HG03571 (cell line): ENCODE data around the gene TUSC1.
"Not testable (repeated sequence)": the region's sequence is repeated elsewhere in the genome, so short reads cannot be mapped to it uniquely, and the experiment has no call there.

Experiments
- ATAC-seq: cut with Tn5 transposase; IDR thresholded peaks from one replicate; pipeline ENCODE4 v1.9.1; 2021; ENCODE audit not compliant: unreplicated experiment

TUSC1 gene

GRCh38 chr9:25678147-25678666 is at the start of gene TUSC1:
Gene TUSC1, minus strand, starts transcription at chr9:25678444. Its CDS starts 132 bp downstream, at chr9:25678312.
- peak; percentile 64 for ATAC-seq

DNA sequence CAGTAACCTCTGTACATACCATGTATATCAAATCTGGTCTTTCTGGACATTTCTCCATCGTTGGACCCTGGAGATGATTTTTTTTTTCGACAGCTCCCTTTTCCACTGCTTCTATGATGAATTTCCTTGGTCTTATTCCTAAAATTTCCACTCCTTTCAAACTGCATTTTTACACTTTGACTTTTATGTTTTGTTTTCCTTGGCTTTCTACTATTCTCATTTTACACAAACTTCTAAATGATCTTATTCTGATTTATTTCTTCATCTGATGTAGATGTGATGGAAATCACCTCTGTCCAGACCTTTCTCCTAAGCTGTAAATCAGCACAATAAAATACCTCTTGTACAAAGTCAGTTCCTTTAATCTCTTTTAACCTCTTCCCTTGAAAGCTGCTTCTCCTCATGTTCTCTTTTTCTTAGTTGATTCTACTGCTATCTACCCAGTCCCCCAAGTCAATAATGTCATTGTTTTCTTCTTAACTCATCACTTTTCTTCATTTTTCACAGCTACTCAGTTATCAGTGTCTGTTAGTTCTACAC is 48.7 kb upstream of the TUSC1 start:
- no peak for ATAC-seq

- no peak for ATAC-seq
Observed at GRCh38 chr9:25724424-25724823, 46.2 kb upstream of the TUSC1 start.

DNA sequence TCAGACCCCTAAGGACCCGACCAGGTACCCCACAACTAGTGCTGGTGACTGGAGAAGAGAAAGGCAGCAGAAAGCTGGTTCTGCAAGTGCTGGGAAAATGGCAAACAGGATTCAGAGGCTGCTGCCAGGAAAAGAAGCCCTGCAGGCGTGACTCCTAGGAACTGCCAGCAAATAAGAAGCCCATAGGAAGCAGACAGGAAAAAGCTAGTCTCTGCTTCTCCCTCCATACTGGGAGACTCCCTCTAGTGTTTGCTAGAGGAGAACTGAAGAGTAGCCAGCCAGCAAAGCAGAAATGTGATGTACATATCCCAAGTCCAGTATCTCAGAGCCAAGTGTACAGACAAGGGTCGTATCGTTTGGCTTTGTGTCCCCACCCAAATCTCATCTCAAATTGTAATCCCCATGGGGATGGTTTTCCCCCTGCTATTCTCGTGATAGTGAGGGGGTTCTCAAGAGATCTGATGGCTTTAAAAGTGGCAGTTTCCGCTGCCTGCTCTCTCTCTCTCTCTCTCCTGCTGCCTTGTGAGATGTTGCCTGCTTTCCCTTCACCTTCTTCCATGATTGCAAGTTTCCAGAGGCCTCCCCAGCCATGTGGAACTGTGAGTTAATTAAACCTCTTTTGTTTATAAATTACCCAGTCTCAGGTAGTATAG is 38.1 kb upstream of the TUSC1 start:
- no peak for ATAC-seq

DNA sequence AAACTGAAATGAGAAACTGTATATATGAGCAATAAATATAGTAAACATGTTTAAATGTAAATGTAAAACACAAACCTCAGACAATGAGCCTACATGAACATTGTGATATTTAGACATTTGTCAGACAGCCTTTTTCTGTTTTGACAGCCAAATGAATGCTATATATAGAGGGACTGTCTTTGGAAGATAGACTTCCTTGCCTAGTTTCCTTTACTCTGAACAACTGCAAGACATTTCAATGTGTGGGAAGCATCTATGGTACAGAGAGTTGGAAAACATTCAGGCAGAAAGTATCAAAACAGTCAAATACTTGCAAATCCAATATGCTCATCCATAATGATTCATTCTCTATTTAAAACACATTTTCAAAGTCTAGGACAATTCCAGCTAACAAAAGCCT is 31.7 kb upstream of the TUSC1 start:
- no peak for ATAC-seq

GRCh38 chr9:25704800-25705199 is 26.6 kb upstream of the TUSC1 start:
- ATAC-seq: no peak

- ATAC-seq: no peak
Observed at GRCh38 chr9:25703701-25704357, 25.6 kb upstream of the TUSC1 start.

GRCh38 chr9:25702536-25702935 is 24.3 kb upstream of the TUSC1 start:
- ATAC-seq: no peak

- not testable (repeated sequence) for ATAC-seq
Observed at GRCh38 chr9:25700899-25701298, 22.7 kb upstream of the TUSC1 start.

DNA sequence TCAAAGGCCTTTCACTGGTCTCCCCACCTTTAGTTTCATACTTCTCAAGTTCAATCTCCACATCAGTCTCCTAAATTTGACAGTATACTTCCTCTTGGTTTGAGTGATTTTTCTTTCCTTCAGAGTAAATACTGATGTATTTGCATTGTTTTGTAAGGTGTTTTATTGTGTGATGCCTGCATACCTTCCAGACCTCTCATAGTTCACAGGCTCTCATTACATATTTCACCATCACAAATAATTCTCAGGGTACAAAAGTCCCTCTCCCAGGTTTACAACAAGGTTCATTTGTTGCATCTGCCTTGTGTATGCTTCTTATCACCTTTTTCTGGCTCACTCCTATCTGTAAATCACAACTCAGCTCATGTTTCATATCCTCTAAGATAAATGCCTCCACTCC is 22.2 kb upstream of the TUSC1 start:
- ATAC-seq: no peak

GRCh38 chr9:25691786-25692185 is 13.5 kb upstream of the TUSC1 start:
- no peak for ATAC-seq

- no peak for ATAC-seq
Observed at GRCh38 chr9:25684321-25684720, 6.1 kb upstream of the TUSC1 start.

GRCh38 chr9:25681266-25681665 is 3.0 kb upstream of the TUSC1 start:
- no peak for ATAC-seq

- ATAC-seq: no peak
Observed at GRCh38 chr9:25678846-25679360, 659 bp upstream of the TUSC1 start.

GRCh38 chr9:25677301-25678146 is 720 bp downstream of the TUSC1 start:
- peak; percentile 57 for ATAC-seq

DNA sequence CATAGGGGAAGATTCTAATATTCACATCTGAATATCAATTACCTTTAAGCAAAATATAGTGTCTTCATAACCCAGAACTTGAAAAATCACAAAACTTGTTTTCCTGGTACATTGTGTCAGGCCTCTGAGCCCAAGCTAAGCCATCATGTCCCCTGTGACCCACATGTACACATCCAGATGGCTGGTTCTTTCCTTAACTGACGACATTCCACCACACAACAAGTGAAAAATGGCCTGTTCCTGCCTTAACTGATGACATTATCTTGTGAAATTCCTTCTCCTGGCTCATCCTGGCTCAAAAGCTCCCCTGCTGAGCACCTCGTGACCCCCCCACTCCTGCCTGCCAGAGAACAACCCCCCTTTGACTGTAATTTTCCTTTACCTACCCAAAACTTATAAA is 2.4 kb downstream of the TUSC1 start:
- ATAC-seq: not testable (repeated sequence)

GRCh38 chr9:25658571-25658970 is 19.7 kb downstream of the TUSC1 start:
- ATAC-seq: no peak

DNA sequence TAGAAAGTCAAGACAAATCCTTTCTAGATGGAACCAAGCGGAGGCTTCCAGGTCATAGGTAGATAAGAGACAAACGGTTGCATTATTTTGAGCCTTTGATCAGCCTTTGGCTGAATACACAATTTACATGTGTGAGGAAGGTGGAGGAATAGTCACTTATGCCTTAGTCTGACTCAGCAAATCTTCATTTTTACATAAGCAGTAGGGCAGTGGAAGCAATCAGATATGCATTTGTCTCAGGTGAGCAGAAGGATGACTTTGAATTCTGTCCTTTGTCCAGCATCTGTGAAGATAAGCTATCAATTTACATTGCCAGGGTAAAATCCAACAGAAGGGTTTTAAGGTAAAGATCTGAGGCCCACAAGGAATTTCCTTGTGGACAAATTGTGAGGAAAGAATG is 23.8 kb downstream of the TUSC1 start:
- no peak for ATAC-seq

GRCh38 chr9:25648116-25648515 is 30.1 kb downstream of the TUSC1 start:
- no peak for ATAC-seq

DNA sequence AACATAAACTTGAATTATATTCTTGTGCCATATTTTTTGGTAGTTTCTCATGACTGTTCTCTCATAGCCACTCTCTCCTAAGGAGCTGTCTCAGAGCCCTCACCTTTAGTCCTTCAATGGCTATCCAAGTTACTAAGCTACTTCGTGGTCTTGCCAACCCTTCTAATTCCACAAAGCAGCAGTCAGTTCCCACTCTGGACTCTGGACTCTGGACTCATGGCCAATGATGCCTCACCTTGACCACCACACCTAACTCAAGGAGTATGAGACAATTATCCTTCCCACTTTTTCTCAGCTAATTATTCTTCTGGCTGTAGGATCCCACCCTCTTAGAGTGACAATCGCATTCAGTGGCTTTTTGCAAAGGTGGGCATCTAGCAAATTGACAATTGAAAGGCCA is 42.2 kb downstream of the TUSC1 start:
- no peak for ATAC-seq

DNA sequence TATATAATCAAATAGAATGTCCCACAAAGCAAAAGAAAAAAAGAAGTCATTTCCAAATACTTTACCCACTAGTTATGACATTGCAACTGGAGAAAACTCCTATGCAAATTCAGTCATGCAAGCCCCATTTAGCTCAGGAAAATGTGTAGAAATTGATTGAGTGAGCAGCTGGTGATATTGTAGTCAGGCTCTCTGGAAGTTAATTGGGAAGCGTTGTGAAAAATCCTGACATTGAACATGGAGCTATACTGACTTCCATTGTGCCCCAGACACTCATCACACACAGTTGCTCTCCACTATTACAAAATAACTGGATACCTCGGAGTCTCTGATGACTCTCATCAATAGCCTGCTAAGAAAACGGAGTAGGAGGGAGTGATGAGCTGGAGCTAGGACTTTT is 49.0 kb downstream of the TUSC1 start:
- ATAC-seq: no peak
